Cardiac septum (tissue), 1 donor: ENCODE results near the gene BMP4. TPM values are rescaled to one million over a fixed set of nuclear protein-coding genes. Genes with fewer than 3 reads are reported as not detected.

Source experiments
- DNase-seq: peaks from one replicate; pipeline ENCODE4 v3.0.0-alpha.2; 2020; ENCODE audit warnings: low spot score
- intact Hi-C: fragments of 100-400 bp; cut with DNase I; formaldehyde crosslinking; loops from one replicate; pipeline ENCODE4 v1.14.0; 2022
- total RNA-seq: library from RNA; stranded (reverse); fragmentation: NEBNext Ultra II Directional; extraction: Animal tissue kit (Norgen Biotek cat#: 25700); gene quantifications from one replicate; pipeline ENCODE4 v1.2.1, GENCODE V29; 2021
- donor health status: DM: no; HTN: no; CAD: no.

BMP4 gene
- total RNA-seq, 1 donor from 2014 or later: 6.9 TPM

GRCh38 chr14:53968726-53969125, 12.1 kb upstream of the BMP4 start:
- intact Hi-C loops: no loop called here
- DNase-seq: no peak

GRCh38 chr14:53967606-53968005, 11.0 kb upstream of the BMP4 start:
- intact Hi-C loops: no loop called here
- DNase-seq: no peak

- intact Hi-C loops: no loop called here
- no peak for DNase-seq
These were observed 7.6 kb upstream of the BMP4 start for GRCh38 chr14:53964249-53964648.

- intact Hi-C loops: no loop called here
- no peak for DNase-seq
These were observed 6.9 kb upstream of the BMP4 start for GRCh38 chr14:53963320-53964227.

GRCh38 chr14:53962953-53963319, 6.3 kb upstream of the BMP4 start:
- no peak for DNase-seq
- intact Hi-C loops: no loop called here

- no peak for DNase-seq
- intact Hi-C loops: loop anchor here (10.0 kb wide), 3 partner anchors 244 to 424 kb away; no protein-coding TSS in a partner anchor
These were observed 2.0 kb upstream of the BMP4 start for GRCh38 chr14:53958628-53959027.

- intact Hi-C loops: loop anchor here (10.0 kb wide), 3 partner anchors 243 to 423 kb away; no protein-coding TSS in a partner anchor
- no peak for DNase-seq
These were observed 1.1 kb upstream of the BMP4 start for GRCh38 chr14:53957739-53958138.

GRCh38 chr14:53955671-53956426, 776 bp downstream of the BMP4 start:
- DNase-seq: no peak
- intact Hi-C loops: loop anchor here (10.0 kb wide), 3 partner anchors 241 to 421 kb away; no protein-coding TSS in a partner anchor

GRCh38 chr14:53955229-53955556, 1.4 kb downstream of the BMP4 start:
- intact Hi-C loops: loop anchor here (10.0 kb wide), 3 partner anchors 240 to 420 kb away; no protein-coding TSS in a partner anchor
- DNase-seq: no peak

GRCh38 chr14:53954551-53955228, 1.9 kb downstream of the BMP4 start:
- intact Hi-C loops: loop anchor here (5.0 to 10.0 kb wide), 4 partner anchors 218 to 420 kb away; no protein-coding TSS in a partner anchor
- no peak for DNase-seq

- intact Hi-C loops: loop anchor here (5.0 to 10.0 kb wide), 4 partner anchors 218 to 419 kb away; no protein-coding TSS in a partner anchor
These were observed 2.6 kb downstream of the BMP4 start for GRCh38 chr14:53953828-53954550.

GRCh38 chr14:53953002-53953827, 3.4 kb downstream of the BMP4 start:
- intact Hi-C loops: loop anchor here (5.0 to 10.0 kb wide), 4 partner anchors 219 to 418 kb away; no protein-coding TSS in a partner anchor
- DNase-seq: peak; percentile 89

More at GRCh38 chr14:53953828-53954550, 2.6 kb downstream of the BMP4 start:
- DNase-seq: no peak

GRCh38 chr14:53952533-53952932, 4.1 kb downstream of the BMP4 start:
- no peak for DNase-seq
- intact Hi-C loops: loop anchor here (5.0 to 10.0 kb wide), 4 partner anchors 220 to 418 kb away; no protein-coding TSS in a partner anchor

- DNase-seq: no peak
- intact Hi-C loops: loop anchor here (5.0 to 10.0 kb wide), 4 partner anchors 221 to 417 kb away; no protein-coding TSS in a partner anchor
These were observed 4.9 kb downstream of the BMP4 start for GRCh38 chr14:53951627-53952303.

GRCh38 chr14:53951243-53951626, 5.4 kb downstream of the BMP4 start:
- DNase-seq: no peak
- intact Hi-C loops: loop anchor here (5.0 to 10.0 kb wide), 4 partner anchors 221 to 416 kb away; no protein-coding TSS in a partner anchor

GRCh38 chr14:53950031-53950793, 6.4 kb downstream of the BMP4 start:
- intact Hi-C loops: loop anchor here (5.0 to 10.0 kb wide), 4 partner anchors 222 to 415 kb away; no protein-coding TSS in a partner anchor
- DNase-seq: no peak

GRCh38 chr14:53949201-53949600, 7.4 kb downstream of the BMP4 start:
- intact Hi-C loops: no loop called here
- no peak for DNase-seq
